Measurements from ENCODE around the gene NEUROD2. TPM values are rescaled to one million over a fixed set of nuclear protein-coding genes. Genes with fewer than 3 reads are reported as not detected.

The NEUROD2 gene
- total RNA-seq, 1 donor from 2014 or later, result not detected

DNA sequence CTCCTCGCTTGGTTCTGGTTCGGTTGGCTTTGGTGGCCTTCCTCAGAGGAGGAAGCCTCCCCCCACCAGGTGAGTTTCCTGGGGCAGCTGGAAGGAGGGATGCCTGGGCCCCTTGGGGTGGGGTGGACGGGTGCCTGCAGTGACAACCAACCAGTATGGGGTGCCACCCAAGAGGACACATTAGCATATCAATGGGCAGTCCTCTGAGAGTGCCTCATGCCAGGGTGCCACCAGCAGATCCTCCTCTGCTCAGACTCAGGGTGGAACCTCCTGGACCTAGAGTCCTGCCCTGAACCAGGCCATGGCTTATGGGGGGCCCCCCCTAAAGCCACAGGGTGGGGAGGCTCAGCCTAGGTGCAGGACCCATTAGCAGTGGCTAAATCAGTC is 21.8 kb upstream of the NEUROD2 start:
- peaks cover 61% of the 10 kb centered on the region for H3K27me3 ChIP-seq (ENCODE audit: insufficient read depth, low read length)
- H3K4me1 Mint-ChIP-seq (ENCODE audit: low read depth, unreplicated experiment), result peaks cover 2% of the 10 kb centered on the region
- TF ChIP-seq, protein P1, sequence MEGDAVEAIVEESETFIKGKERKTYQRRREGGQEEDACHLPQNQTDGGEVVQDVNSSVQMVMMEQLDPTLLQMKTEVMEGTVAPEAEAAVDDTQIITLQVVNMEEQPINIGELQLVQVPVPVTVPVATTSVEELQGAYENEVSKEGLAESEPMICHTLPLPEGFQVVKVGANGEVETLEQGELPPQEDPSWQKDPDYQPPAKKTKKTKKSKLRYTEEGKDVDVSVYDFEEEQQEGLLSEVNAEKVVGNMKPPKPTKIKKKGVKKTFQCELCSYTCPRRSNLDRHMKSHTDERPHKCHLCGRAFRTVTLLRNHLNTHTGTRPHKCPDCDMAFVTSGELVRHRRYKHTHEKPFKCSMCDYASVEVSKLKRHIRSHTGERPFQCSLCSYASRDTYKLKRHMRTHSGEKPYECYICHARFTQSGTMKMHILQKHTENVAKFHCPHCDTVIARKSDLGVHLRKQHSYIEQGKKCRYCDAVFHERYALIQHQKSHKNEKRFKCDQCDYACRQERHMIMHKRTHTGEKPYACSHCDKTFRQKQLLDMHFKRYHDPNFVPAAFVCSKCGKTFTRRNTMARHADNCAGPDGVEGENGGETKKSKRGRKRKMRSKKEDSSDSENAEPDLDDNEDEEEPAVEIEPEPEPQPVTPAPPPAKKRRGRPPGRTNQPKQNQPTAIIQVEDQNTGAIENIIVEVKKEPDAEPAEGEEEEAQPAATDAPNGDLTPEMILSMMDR (IDR thresholded peaks at IDR 0.05; ENCODE audit: insufficient read depth, low read depth, low read length), result no peak

DNA sequence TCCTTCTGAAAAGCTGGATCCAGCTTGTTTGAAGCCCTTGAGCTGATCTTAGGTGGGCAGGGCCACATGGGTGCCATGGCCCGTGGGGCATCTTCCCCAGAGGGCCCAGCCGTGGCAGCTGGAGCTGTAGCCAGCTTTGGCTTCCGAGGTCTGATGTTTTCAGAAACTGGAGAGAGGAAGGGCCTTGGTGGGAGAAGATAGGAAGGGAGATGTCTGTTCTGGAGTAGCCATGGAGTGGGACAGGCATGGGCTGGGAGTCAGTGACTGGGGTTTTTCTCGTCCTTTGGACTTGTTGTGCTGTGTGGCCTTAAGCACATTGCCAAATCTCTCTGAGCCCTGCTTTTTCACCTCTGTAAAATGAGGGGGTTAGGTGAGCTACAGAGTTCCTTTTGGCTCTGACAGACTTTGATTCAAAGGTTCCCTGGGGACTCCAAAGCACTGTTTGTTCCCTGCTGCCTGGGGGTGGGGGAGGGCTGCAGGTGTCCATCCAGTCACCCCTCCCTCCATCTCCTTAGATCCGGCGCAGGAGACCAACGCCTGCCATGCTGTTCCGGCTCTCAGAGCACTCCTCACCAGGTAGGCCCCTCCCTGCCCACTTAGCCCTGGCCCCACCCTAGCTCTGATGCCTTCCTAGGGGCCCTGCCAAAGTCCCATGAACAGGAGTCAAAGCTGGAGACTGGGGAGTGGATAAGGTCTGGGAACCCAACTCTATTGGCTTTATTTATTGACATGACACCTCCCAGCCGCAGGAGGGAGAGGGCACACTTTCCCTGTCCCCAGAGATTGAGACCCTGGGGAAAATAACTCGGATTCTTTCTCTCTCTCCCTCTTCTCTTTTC is 21.2 kb upstream of the NEUROD2 start:
- Histone ChIP-seq H3K4me3 (ENCODE audit: insufficient read depth, low read depth, low read length) (no peak overlapping the region), H3K27ac (ENCODE audit: low read depth, low read length) (no peak overlapping the region), H3K4me1 (ENCODE audit: insufficient read depth, low read length) (peaks cover 5% of the 10 kb centered on the region), H2AFZ (ENCODE audit: low read depth, low read length) (no peak overlapping the region), H3K36me3 (ENCODE audit: insufficient read depth, low read length) (no peaks in the 10 kb centered on the region), H3K27me3 (ENCODE audit: insufficient read depth, low read length) (peaks cover 63% of the 10 kb centered on the region), H4K20me1 (ENCODE audit: insufficient read depth, low read length) (no peaks in the 10 kb centered on the region), H3K79me2 (ENCODE audit: insufficient read depth, low read length) (no peaks in the 10 kb centered on the region), H3K9ac (ENCODE audit: low read length) (no peak overlapping the region), H3K4me2 (ENCODE audit: low read length) (no peak overlapping the region), H3K9me3 (ENCODE audit: insufficient read depth, low read depth, low read length) (no peaks in the 10 kb centered on the region)
- FAIRE-seq, result no peak
- Mint-ChIP-seq H3K36me3 (ENCODE audit: low read depth, unreplicated experiment) (no peaks in the 10 kb centered on the region), H3K4me1 (ENCODE audit: low read depth, unreplicated experiment) (peaks cover 2% of the 10 kb centered on the region), H3K4me3 (ENCODE audit: unreplicated experiment) (no peak overlapping the region), H3K27me3 (ENCODE audit: low read depth, unreplicated experiment) (peaks cover 64% of the 10 kb centered on the region), H3K27ac (ENCODE audit: unreplicated experiment) (no peak overlapping the region), H3K9me3 (ENCODE audit: unreplicated experiment) (no peaks in the 10 kb centered on the region)
- TF ChIP-seq, protein P1 (IDR thresholded peaks at IDR 0.05; ENCODE audit: insufficient read depth, low read depth, low read length), result no peak
- TF ChIP-seq EZH2 (IDR thresholded peaks at IDR 0.05; ENCODE audit: insufficient read depth, low read length), result no peak
- no peak for DNase-seq (ENCODE audit: low read depth)

More for the DNA sequence above, 21.8 kb upstream of the NEUROD2 start:
- H3K27ac ChIP-seq (ENCODE audit: low read depth, low read length), result no peak overlapping the region
- Mint-ChIP-seq H3K4me3 (ENCODE audit: unreplicated experiment) (no peak overlapping the region), H3K9me3 (ENCODE audit: unreplicated experiment) (no peaks in the 10 kb centered on the region), H3K27ac (ENCODE audit: unreplicated experiment) (no peak overlapping the region), H3K27me3 (ENCODE audit: low read depth, unreplicated experiment) (peaks cover 60% of the 10 kb centered on the region), H3K36me3 (ENCODE audit: low read depth, unreplicated experiment) (no peaks in the 10 kb centered on the region)
- no peak overlapping the region for H3K4me2 ChIP-seq (ENCODE audit: low read length)
- no peak overlapping the region for H2AFZ ChIP-seq (ENCODE audit: low read depth, low read length)
- H3K9me3 ChIP-seq (ENCODE audit: insufficient read depth, low read depth, low read length), result no peaks in the 10 kb centered on the region
- H3K79me2 ChIP-seq (ENCODE audit: insufficient read depth, low read length), result no peaks in the 10 kb centered on the region
- no peak for DNase-seq (ENCODE audit: low read depth)
- no peak overlapping the region for H3K9ac ChIP-seq (ENCODE audit: low read length)
- H3K4me1 ChIP-seq (ENCODE audit: insufficient read depth, low read length), result peaks cover 5% of the 10 kb centered on the region
- H3K4me3 ChIP-seq (ENCODE audit: insufficient read depth, low read depth, low read length), result no peak overlapping the region
- FAIRE-seq, result no peak
- no peaks in the 10 kb centered on the region for H3K36me3 ChIP-seq (ENCODE audit: insufficient read depth, low read length)
- H4K20me1 ChIP-seq (ENCODE audit: insufficient read depth, low read length), result no peaks in the 10 kb centered on the region

Data from astrocyte (in vitro differentiated cells and primary cell).